Astrocyte of the cerebellum (primary cell): Measurements from ENCODE around the gene PPP1R1B.
"Not testable (repeated sequence)": the region's sequence is repeated elsewhere in the genome, so short reads cannot be mapped to it uniquely, and the experiment has no call there.

ENCODE experiments used
- DNase-seq: peaks from one replicate; pipeline ENCODE4 v3.0.0-alpha.2; 2011; ENCODE audit warnings: low read depth
- H3K4me3 ChIP-seq: 2 replicates; pipeline ENCODE4 v1.5.1; 2011; ENCODE audit warnings: mild to moderate bottlenecking, low read depth, low read length, moderate library complexity
- CTCF ChIP-seq: IDR thresholded peaks from 2 replicates; pipeline ENCODE4 v1.5.1; 2012; ENCODE audit warnings: low read length, low read depth, moderate library complexity, mild to moderate bottlenecking; ENCODE audit errors: missing control alignments
- in situ Hi-C: cut with HindIII; loops from 2 replicates; pipeline ENCODE4 v1.10.0; 2017; ENCODE audit warnings: low sequenced_read_pairs

The PPP1R1B gene

DNA sequence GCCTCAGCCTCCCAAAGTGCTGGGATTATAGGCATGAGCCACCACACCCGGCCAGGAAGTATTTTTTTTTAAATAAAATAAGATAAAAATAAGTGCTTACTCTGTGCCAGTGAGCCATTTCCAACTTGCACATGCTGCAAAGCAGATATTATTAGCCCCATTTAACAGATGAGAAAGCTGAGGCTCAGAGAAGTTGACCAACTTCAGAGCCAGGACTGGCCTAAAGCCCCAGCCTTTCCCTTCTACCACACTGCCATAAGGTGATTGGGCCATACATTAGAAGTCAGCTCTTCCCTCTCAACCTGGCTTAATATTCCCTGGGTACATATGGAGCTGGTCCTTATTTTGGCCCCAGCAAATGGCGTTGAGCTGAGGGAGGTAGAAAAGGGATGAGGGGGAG is 44.1 kb upstream of the PPP1R1B start:
- no peak for DNase-seq
- in situ Hi-C loops: no loop called here
- no peak overlapping the region for H3K4me3 ChIP-seq
- no peak for TF ChIP-seq CTCF

DNA sequence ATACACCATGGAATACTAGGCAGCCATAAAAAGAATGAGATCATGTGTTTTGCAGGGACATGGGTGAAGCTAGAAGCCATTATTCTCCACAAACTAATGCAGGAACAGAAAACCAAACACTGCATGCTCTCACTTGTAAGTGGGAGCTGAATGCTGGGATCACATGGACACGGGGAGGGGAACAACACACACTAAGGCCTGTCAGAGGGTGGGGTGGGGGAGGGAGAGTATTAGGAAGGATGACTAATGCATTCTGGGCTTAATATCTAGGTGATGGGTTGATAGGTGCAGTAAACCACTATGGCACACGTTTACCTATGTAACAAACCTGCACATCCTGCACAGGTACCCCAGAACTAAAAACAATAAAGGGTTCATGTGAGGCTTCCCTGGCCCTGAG is 36.6 kb upstream of the PPP1R1B start:
- H3K4me3 ChIP-seq, in situ Hi-C loops, DNase-seq: not testable (repeated sequence)

DNA sequence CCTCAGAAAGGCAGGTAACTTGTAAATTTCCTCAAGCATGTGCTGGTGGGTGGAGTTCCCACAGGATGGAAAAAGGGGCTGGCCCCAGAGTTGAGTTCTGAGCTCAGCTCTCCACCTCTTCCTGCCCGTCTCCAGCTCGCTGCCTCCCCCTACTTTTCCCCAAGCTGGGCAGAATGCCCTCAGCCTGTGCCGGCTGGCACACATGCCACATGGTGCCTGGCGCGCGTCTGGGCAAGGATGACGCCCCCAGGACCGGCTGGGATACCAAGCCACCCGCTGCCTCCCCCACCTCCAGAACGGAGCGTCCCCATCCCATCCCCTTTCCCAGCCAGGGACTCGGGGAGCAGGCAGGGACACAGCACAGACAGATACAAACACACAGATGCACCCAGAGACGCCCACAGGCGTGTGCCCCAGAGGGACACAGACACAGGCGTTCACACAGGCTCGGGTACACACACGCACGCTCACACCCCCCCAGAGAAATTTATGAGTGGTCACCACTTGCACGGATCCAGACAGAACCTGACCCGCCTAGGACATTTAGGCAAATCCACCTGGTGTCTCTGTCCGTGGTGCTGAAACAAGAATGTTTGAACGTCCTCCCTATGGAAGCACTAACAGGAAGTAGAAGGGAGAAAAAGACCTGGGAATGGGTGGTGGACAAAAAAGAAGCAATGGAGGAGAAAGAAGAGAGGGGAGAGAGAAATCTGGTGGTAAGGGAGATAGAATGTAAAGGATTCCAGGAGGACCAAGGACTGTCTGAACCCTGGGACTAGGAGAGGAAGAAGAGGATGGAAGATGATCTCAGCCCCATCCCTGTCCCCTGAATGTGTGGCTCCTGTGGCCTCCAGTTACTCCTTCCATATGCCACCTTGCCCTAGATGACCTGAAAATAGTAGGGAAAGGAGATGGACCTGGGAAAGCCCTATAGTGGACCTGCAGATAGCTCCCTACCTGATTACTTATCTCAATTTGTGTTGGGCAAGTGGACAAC is 34.5 kb upstream of the PPP1R1B start:
- no peak for TF ChIP-seq CTCF
- in situ Hi-C loops: no loop called here
- peak; percentile 39 for DNase-seq
- no peak overlapping the region for H3K4me3 ChIP-seq

- TF ChIP-seq CTCF: no peak
- no peak for DNase-seq
- in situ Hi-C loops: no loop called here
- H3K4me3 ChIP-seq: no peak overlapping the region
Measured at GRCh38 chr17:39593371-39593770, 33.4 kb upstream of the PPP1R1B start.

DNA sequence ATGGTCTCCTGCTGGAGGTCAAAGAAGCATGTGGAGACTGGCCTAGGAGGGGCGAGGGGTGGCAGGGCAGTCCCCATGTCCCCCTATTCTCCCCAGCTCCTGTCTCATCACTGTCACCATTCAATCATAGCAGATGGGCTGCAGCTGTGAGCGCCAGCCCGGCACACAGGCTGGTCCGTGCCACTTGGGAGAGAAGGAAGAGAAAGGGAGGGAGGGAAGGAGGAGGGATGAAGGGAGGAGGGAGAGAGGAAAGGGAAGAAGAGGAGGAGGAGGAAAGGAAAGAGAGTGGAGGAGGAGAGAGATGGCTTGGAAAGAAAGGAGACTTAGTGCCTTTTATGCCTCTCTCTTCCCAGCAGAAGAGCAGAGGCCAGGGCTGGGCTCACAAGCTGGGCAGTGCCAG is 31.5 kb upstream of the PPP1R1B start:
- no peak for TF ChIP-seq CTCF
- no peak for DNase-seq
- no peak overlapping the region for H3K4me3 ChIP-seq
- in situ Hi-C loops: no loop called here

DNA sequence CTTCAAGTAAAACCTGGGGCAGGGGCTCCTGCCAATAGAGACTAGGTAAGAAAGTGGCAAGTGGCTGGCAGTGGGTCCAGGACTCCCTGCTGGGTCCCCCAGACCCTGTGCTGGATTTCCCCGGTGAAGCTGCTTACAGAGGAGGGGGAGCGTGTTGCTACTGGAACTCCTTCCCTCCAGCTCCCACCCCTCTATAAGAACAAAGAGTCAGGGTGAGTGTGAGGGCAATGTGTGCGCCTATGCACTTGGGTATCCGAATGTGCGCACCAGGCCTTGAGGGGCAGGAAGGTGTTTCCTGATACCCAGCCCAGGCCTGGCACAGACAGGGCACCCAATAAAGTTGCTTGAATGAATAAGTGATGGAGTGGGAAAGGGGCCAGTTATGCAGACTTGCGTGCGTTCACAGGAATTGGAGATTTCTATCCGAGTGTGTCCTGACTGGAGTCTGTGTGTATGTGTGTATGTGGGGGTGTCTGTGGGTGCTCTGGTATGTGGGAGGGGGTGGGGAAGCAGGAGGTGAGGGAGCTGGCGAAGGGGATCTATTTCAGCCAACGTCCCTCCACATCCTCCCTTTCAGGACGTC is 30.7 kb upstream of the PPP1R1B start:
- H3K4me3 ChIP-seq: no peak overlapping the region
- no peak for TF ChIP-seq CTCF
- in situ Hi-C loops: no loop called here
- DNase-seq: no peak
